GM20000 (cell line): ENCODE data around the gene MRPL24.

Experiments used
- DNase-seq: peaks from one replicate; pipeline ENCODE4 v3.0.0; 2012; ENCODE audit warnings: low spot score
- TF ChIP-seq, protein P1 (sequence below): IDR thresholded peaks from 2 replicates; pipeline ENCODE4 v1.5.1; 2012; ENCODE audit warnings: mild to moderate bottlenecking, control low read depth; ENCODE audit errors: extremely low read depth, missing control alignments

MRPL24 gene

DNA sequence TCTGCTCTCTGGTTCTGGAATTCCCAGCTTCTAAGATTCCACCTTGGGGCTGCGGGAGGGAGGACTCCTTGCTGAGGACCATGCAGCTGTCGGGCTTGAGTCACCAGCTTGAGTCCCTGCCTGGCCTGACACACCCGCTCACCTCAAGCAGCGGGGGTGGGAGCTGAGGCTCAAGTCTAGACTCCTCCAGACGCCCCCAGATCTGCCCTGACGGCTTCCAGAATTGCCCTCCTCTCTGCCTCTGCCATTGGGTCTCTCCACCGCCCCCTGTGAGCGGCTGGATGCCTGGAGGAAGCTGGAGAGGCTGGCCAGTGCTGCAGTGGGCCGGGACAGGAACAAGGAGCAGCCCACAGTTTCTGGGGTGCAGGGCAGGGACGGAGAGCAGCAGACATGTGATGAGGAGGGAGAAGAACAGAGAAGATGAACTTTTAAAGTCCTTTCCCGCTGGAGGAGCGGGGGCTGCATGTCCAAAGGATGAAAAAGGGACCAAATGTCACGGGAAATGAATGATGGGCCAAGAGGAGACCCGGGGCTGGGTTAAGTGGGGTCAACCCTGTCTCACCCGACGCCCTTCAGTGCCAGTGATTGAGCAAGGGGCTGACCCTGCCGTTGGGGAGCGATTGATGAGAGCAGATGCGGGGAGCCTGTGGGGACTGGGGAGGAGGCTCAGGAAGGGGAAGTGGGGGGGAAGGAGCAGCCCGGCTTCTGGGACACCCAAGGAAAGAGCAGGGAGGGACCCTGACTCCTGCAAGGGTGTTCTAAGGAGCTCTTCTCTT lies 49.0 kb downstream of the MRPL24 start:
- TF ChIP-seq, protein P1, sequence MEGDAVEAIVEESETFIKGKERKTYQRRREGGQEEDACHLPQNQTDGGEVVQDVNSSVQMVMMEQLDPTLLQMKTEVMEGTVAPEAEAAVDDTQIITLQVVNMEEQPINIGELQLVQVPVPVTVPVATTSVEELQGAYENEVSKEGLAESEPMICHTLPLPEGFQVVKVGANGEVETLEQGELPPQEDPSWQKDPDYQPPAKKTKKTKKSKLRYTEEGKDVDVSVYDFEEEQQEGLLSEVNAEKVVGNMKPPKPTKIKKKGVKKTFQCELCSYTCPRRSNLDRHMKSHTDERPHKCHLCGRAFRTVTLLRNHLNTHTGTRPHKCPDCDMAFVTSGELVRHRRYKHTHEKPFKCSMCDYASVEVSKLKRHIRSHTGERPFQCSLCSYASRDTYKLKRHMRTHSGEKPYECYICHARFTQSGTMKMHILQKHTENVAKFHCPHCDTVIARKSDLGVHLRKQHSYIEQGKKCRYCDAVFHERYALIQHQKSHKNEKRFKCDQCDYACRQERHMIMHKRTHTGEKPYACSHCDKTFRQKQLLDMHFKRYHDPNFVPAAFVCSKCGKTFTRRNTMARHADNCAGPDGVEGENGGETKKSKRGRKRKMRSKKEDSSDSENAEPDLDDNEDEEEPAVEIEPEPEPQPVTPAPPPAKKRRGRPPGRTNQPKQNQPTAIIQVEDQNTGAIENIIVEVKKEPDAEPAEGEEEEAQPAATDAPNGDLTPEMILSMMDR: no peak
- no peak for DNase-seq

DNA sequence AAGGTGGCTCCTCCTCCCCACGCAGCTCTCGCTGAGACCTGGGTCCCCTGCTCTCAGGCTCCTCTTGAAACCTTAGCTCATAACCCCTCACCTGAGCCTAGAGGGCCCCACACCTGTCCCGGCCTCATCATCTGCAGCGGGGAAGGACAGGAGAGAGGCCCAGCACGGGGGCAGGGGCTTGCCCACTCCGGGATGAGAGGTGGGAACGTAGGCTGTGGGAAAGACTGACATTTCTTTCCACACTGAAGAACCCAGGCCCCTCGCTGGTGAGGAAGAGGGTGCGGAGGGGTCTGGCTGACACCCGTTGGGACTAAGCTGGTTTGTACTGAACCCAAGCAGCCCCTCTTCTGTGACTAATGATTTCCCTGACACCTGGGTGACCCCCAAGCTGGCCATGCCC lies 49.7 kb downstream of the MRPL24 start:
- TF ChIP-seq, protein P1: no peak
- DNase-seq: no peak

DNA sequence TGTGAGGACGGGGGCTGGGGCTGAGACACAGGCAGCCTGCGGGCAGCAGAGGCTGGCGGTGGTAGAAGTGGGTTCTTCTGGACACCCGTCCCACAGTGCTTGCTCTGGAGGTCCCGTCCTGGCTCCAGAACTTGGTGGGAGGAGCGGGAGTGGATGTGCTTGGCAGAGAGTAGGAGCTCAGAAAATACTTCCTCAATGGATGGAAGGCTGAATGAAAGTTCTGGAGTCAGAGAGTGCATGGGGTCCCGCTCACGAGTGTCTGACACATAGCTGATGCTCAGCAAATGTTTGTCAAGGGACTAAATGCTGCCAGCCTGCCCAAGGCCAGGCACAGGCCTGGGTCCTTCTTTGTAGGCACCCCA lies 50.2 kb downstream of the MRPL24 start:
- TF ChIP-seq, protein P1: no peak
- DNase-seq: no peak

DNA sequence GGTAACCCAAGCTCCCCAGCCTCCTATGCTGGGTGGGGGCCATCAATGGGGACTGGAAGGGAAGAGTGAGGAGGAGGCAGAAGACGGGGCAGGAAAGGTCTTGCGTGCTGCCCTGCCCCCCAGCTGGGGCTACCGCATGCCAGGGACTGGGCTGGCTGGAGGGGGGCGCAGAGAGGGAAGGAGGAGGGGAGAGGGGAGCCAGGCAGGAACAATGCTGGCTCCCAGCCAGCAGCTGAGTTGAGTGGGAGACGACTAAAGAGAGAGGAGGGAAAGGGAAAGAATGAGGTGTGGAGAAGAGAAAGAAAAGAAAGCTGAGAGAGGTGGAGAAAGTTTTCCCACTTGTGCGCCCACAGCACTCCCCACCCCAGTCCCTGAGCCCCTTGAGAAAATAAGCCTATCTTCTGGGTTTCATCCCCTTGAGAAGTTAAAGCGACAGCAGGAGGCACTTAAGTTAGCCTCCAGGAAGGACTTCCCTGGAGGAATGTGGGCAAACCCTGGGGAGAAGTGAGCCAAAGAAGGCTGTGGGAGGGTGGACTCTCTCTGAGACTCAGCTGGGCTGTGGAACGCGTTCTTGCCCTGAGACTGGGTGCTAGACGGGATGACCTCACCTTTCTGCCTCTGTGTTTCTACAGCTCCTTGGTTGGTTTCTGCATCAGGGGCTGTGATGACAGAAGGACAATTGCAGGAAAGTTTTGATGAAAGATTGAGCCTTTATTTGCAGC lies 50.8 kb downstream of the MRPL24 start:
- TF ChIP-seq, protein P1: no peak
- DNase-seq: no peak

DNA sequence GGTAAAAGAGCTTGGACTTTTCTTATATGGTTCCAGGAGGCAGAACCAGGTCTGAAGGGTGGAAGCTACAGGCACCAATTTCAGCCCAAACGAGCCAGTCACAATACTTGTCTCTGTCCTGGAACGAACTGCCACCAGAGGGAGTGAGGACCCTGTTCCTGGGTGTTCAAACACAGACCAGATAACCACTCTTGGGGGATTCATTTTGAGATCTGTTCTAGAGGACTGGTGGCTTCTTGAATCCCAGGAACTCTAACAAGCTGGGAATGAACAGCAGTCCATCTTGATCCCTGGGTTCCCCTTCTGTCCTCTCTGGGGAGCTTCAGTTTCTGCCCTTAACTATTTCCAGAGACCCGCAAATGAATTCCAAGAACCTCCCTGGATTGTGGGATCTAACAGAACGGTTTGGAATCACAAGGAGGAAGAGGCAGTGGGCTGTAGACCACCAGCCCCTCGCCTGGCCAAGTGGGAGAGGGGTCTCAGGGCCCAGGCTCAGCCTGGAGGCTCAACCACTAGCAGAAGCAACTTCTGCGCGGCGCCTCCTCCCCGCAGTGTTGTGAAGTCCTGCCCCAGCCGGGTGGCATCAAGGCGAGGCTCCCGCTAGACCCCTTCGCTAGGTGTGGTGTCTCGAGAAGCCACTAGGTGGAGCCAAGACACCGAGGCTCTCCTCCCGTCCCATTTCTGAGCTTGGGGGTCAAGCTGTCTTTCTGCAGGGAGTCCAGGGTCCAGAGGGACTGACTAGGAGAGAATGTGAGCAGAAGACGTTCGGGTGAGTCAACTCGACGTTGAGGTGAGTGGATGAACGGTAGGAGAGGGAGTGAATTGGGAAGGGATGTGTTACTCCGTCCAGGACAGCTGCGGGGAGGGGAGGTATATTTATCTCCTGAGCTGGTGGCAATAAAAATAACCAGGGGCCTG lies 51.6 kb downstream of the MRPL24 start:
- peak; percentile 84 for DNase-seq
- TF ChIP-seq, protein P1: peak; percentile 64
